ENCODE data around the gene GAREM2. TPM values are rescaled to one million over a fixed set of nuclear protein-coding genes. Genes with fewer than 3 reads are reported as not detected.

Gene GAREM2
- total and polyA plus RNA-seq, 9 of the 15 experiments (the other 6 are each of a cell fraction or from before 2014, with no cell fraction given) = 1.7 to 12.4 (median 2.5) TPM

- TF ChIP-seq RBM25 (IDR thresholded peaks at IDR 0.05; ENCODE audit: low read depth, low read length, severe bottlenecking) = peak; percentile 45
- TF ChIP-seq RERE (CRISPR knock-in tag; IDR thresholded peaks at IDR 0.05; ENCODE audit: borderline replicate concordance) = no peak
- no peak for TF ChIP-seq HDAC1 (IDR thresholded peaks at IDR 0.05)
- TF ChIP-seq FOXA3 (CRISPR knock-in tag; conservative IDR thresholded peaks at IDR 0.05 in 1 of 2, IDR thresholded peaks at IDR 0.05 in 1 of 2) = peak in 1 of 2 experiments; percentile 52; a peak in 1 of 4 replicates
- no peak for TF ChIP-seq CGGBP1 (CRISPR knock-in tag; IDR thresholded peaks at IDR 0.05)
- TF ChIP-seq CCNT2 (IDR thresholded peaks at IDR 0.05; ENCODE audit: borderline replicate concordance, extremely low read depth, insufficient read length, low read depth, low read length) = peak; percentile 93
- no peak for TF ChIP-seq TSC22D4 (tag; IDR thresholded peaks at IDR 0.05)
- no peak for TF ChIP-seq SMAD3 (CRISPR knock-in tag; conservative IDR thresholded peaks at IDR 0.05)
- TF ChIP-seq ZNF780A (CRISPR knock-in tag; IDR thresholded peaks at IDR 0.05) = no peak
- TF ChIP-seq ZC3H11A (IDR thresholded peaks at IDR 0.05; ENCODE audit: low read depth, low read length) = no peak
- no peak for TF ChIP-seq ZEB2 (IDR thresholded peaks at IDR 0.05)
- TF ChIP-seq DDX20 (tag; IDR thresholded peaks at IDR 0.05; ENCODE audit: low read depth) = no peak
- no peak for TF ChIP-seq FOXJ3 (CRISPR knock-in tag; IDR thresholded peaks at IDR 0.05)
- no peak for TF ChIP-seq ID3 (CRISPR knock-in tag; IDR thresholded peaks at IDR 0.05)
- peak; percentile 96 for TF ChIP-seq ID3 (tag; IDR thresholded peaks at IDR 0.05)
- TF ChIP-seq MYBL2 (IDR thresholded peaks at IDR 0.05; ENCODE audit: low read depth) = no peak
- TF ChIP-seq MYBL2 (CRISPR knock-in tag; IDR thresholded peaks at IDR 0.05; ENCODE audit: borderline replicate concordance) = no peak
- no peak for TF ChIP-seq RFX1 (IDR thresholded peaks at IDR 0.05)
These were observed 11.8 kb downstream of the GAREM2 start (continued) for GRCh38 chr2:26184555-26185303.
